A673 (cell line): Measurements from ENCODE around the gene MYH16. TPM values are rescaled to one million over a fixed set of nuclear protein-coding genes. Genes with fewer than 3 reads are reported as not detected.
"Not testable (repeated sequence)": the region's sequence is repeated elsewhere in the genome, so short reads cannot be mapped to it uniquely, and the experiment has no call there.

Source experiments
- BruUV-seq: library from RNA; stranded (reverse); fragments of 400-500 nt; replicated peaks from 2 replicates; lab custom pipeline; 2021; lab: Mats Ljungman, UMichigan
- CTCF ChIA-PET: fragments of 300-600 bp; sonication (Branson Sonifier 250); formaldehyde crosslinking; loops from one replicate; lab custom pipeline; 2022; ENCODE audit warnings: antibody characterized with exemption; lab: Charles Lee
- POLR2A ChIA-PET: fragments of 300-600 bp; sonication (Branson Sonifier 250); formaldehyde crosslinking; loops from one replicate; lab custom pipeline; 2022; ENCODE audit warnings: antibody characterized with exemption; ENCODE audit not compliant: low non-redundant PET; lab: Charles Lee
- DNase-seq: peaks from one replicate; pipeline ENCODE4 v3.0.0-alpha.2; 2015; ENCODE audit warnings: low spot score
- H3K27ac ChIP-seq: fragments of 200-600 bp; sonication (generic); 2 replicates; pipeline ENCODE4 v1.5.1; 2016; ENCODE audit warnings: mixed run types, low read depth, mild to moderate bottlenecking, mixed read lengths, antibody characterized with exemption, low read length; ENCODE audit not compliant: poor library complexity, severe bottlenecking
- H3K27me3 ChIP-seq: fragments of 200-600 bp; sonication (generic); replicated peaks from 2 replicates; pipeline ENCODE4 v1.6.1; 2017; ENCODE audit warnings: mixed run types, low read depth, mild to moderate bottlenecking, mixed read lengths, antibody characterized with exemption, low read length; ENCODE audit not compliant: insufficient read depth, poor library complexity
- H3K36me3 ChIP-seq: fragments of 200-600 bp; sonication (generic); 2 replicates; pipeline ENCODE4 v1.6.1; 2016; ENCODE audit warnings: mixed run types, mild to moderate bottlenecking, mixed read lengths, antibody characterized with exemption, low read length; ENCODE audit not compliant: insufficient read depth, poor library complexity, severe bottlenecking
- H3K4me1 ChIP-seq: fragments of 200-600 bp; sonication (generic); 2 replicates; pipeline ENCODE4 v1.6.1; 2017; ENCODE audit warnings: mixed run types, mild to moderate bottlenecking, mixed read lengths, antibody characterized with exemption, low read length; ENCODE audit not compliant: insufficient read depth, poor library complexity, severe bottlenecking
- H3K4me3 ChIP-seq: fragments of 200-600 bp; sonication (generic); 2 replicates; pipeline ENCODE4 v1.5.1; 2016; ENCODE audit warnings: low read depth, mixed run types, mild to moderate bottlenecking, mixed read lengths, low read length; ENCODE audit not compliant: poor library complexity, severe bottlenecking
- H3K9me3 ChIP-seq: fragments of 200-600 bp; sonication (generic); 2 replicates; pipeline ENCODE4 v1.6.1; 2016; ENCODE audit warnings: mixed run types, low read depth, mild to moderate bottlenecking, mixed read lengths, antibody characterized with exemption, low read length; ENCODE audit not compliant: poor library complexity, severe bottlenecking
- CTCF ChIP-seq: fragments of 300-800, 200-600 bp; sonication (generic); conservative IDR thresholded peaks from 2 replicates; pipeline ENCODE4 v1.5.1; 2017; ENCODE audit warnings: low read depth, mild to moderate bottlenecking, antibody characterized with exemption, low read length, moderate library complexity, mixed read lengths
- EZH2 ChIP-seq: fragments of 200-600 bp; sonication (generic); IDR thresholded peaks from 2 replicates; pipeline ENCODE4 v1.6.1; 2017; ENCODE audit warnings: borderline replicate concordance, low read depth, mild to moderate bottlenecking, mixed read lengths, antibody characterized with exemption, low read length; ENCODE audit not compliant: poor library complexity, severe bottlenecking
- intact Hi-C: fragments of 100-400 bp; cut with micrococcal nuclease; formaldehyde crosslinking; loops from one replicate; pipeline ENCODE4 v1.10.0; 2022; ENCODE audit not compliant: unreplicated experiment
- total RNA-seq: library from RNA; stranded (reverse); gene quantifications from 2 replicates; pipeline ENCODE4 v1.2.3, GENCODE V29; 2021

MYH16 gene
- total RNA-seq, 1 experiment from 2014 or later = not detected

- DNase-seq = no peak
- intact Hi-C loops = no loop called here
- TF ChIP-seq CTCF = no peak
- no peak for TF ChIP-seq EZH2
- POLR2A ChIA-PET = no interaction called here
- CTCF ChIA-PET = no interaction called here
- Histone ChIP-seq H3K27me3 (no peaks in the 10 kb centered on the region), H3K4me1 (no peaks in the 10 kb centered on the region), H3K36me3 (no peaks in the 10 kb centered on the region), H3K4me3 (no peak overlapping the region), H3K9me3 (no peaks in the 10 kb centered on the region), H3K27ac (no peak overlapping the region)
- BruUV-seq = no TSS peak
Observed at GRCh38 chr7:99289185-99289584, 16.5 kb downstream of the MYH16 start.

DNA sequence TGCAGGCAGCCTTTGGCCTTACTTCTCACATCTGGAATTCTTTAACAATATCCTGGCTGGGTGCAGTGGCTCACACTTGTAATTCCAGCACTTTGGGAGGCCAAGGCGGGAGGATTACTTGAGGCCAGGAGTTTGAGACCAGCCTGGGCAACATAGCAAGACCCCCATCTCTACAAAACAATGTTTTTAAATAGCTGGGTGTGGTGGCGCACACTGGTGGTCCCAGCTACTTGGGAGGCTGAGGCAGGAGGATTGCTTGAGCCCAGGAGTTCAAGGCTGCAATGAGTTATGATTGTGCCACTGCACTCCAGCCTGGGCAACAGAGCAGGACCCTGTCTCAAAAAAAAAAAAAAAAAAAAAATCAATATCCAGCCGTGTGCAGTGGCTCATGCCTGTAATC is 17.5 kb downstream of the MYH16 start:
- CTCF ChIA-PET, BruUV-seq, intact Hi-C loops: not testable (repeated sequence)

GRCh38 chr7:99290980-99291607 is 18.5 kb downstream of the MYH16 start:
- TF ChIP-seq EZH2 (no peak), CTCF (no peak)
- Histone ChIP-seq H3K4me1 (no peaks in the 10 kb centered on the region), H3K27me3 (no peaks in the 10 kb centered on the region), H3K4me3 (no peak overlapping the region), H3K9me3 (no peaks in the 10 kb centered on the region), H3K27ac (no peak overlapping the region), H3K36me3 (no peaks in the 10 kb centered on the region)
- DNase-seq = no peak
- BruUV-seq = no TSS peak
- POLR2A ChIA-PET = no interaction called here
- CTCF ChIA-PET = interaction anchor here (0.6 kb wide), 1 partner anchor 255 kb away, joined by 3 read pairs; no protein-coding TSS in a partner anchor
- intact Hi-C loops = no loop called here

More for the DNA sequence above, 17.5 kb downstream of the MYH16 start:
- H3K9me3 ChIP-seq, H3K4me1 ChIP-seq, H3K36me3 ChIP-seq, H3K27ac ChIP-seq, H3K4me3 ChIP-seq, POLR2A ChIA-PET, H3K27me3 ChIP-seq, DNase-seq: not testable (repeated sequence)

DNA sequence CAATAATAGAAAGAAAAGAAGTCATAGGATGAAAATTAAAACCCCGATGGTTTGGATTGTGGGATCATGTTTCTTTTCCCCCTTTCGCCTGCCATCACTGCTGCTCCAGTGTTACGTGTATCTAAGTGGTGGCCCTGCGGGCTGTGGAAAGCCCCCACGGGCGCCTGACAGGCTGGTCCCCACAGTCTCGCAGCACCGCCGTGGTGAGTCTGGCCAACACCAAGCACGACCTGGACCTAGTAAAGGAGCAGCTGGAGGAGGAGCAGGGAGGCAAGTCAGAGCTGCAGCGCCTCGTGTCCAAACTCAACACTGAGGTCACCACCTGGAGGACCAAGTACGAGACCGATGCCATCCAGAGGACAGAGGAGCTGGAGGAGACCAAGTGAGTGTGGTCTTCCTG is 19.5 kb downstream of the MYH16 start:
- DNase-seq = no peak
- TF ChIP-seq EZH2 = no peak
- no peak for TF ChIP-seq CTCF
- Histone ChIP-seq H3K27me3 (no peaks in the 10 kb centered on the region), H3K9me3 (no peaks in the 10 kb centered on the region), H3K4me3 (no peak overlapping the region), H3K27ac (no peak overlapping the region), H3K36me3 (no peaks in the 10 kb centered on the region), H3K4me1 (no peaks in the 10 kb centered on the region)
- CTCF ChIA-PET = no interaction called here
- POLR2A ChIA-PET = no interaction called here
- intact Hi-C loops = no loop called here
- BruUV-seq = no TSS peak
